Measurements from ENCODE around the gene SMIM35.
"Not testable (repeated sequence)": the region's sequence is repeated elsewhere in the genome, so short reads cannot be mapped to it uniquely, and the experiment has no call there.

The SMIM35 gene

GRCh38 chr11:118065384-118065783, 21.4 kb downstream of the SMIM35 start:
- no peak for DNase-seq (ENCODE audit: low read depth)
- TF ChIP-seq CTCF (conservative IDR thresholded peaks at IDR 0.05; ENCODE audit: low read length) = no peak
- H3K4me3 ChIP-seq (ENCODE audit: low read length) = no peak overlapping the region

- TF ChIP-seq CTCF (conservative IDR thresholded peaks at IDR 0.05; ENCODE audit: low read length) = no peak
- H3K4me3 ChIP-seq (ENCODE audit: low read length) = no peak overlapping the region
- no peak for DNase-seq (ENCODE audit: low read depth)
Measured at GRCh38 chr11:118064956-118065355, 21.8 kb downstream of the SMIM35 start.

- H3K4me3 ChIP-seq (ENCODE audit: low read length); DNase-seq (ENCODE audit: low read depth): not testable (repeated sequence)
Measured at GRCh38 chr11:118062631-118063030, 24.1 kb downstream of the SMIM35 start.

GRCh38 chr11:118062181-118062580, 24.6 kb downstream of the SMIM35 start:
- not testable (repeated sequence) for H3K4me3 ChIP-seq (ENCODE audit: low read length); DNase-seq (ENCODE audit: low read depth)

GRCh38 chr11:118061586-118062125, 25.1 kb downstream of the SMIM35 start:
- DNase-seq (ENCODE audit: low read depth) = no peak
- no peak overlapping the region for H3K4me3 ChIP-seq (ENCODE audit: low read length)
- TF ChIP-seq CTCF (conservative IDR thresholded peaks at IDR 0.05; ENCODE audit: low read length) = no peak

- TF ChIP-seq CTCF (conservative IDR thresholded peaks at IDR 0.05; ENCODE audit: low read length) = no peak
- no peak for DNase-seq (ENCODE audit: low read depth)
Measured at GRCh38 chr11:118060869-118061268, 25.9 kb downstream of the SMIM35 start.

GRCh38 chr11:118060081-118060661, 26.6 kb downstream of the SMIM35 start:
- no peak for DNase-seq (ENCODE audit: low read depth)
- TF ChIP-seq CTCF (conservative IDR thresholded peaks at IDR 0.05; ENCODE audit: low read length) = no peak

More at GRCh38 chr11:118060869-118061268, 25.9 kb downstream of the SMIM35 start:
- H3K4me3 ChIP-seq (ENCODE audit: low read length) = no peak overlapping the region

GRCh38 chr11:118059246-118059940, 27.4 kb downstream of the SMIM35 start:
- no peak overlapping the region for H3K4me3 ChIP-seq (ENCODE audit: low read length)
- no peak for DNase-seq (ENCODE audit: low read depth)
- no peak for TF ChIP-seq CTCF (conservative IDR thresholded peaks at IDR 0.05; ENCODE audit: low read length)

More at GRCh38 chr11:118060081-118060661, 26.6 kb downstream of the SMIM35 start:
- H3K4me3 ChIP-seq (ENCODE audit: low read length) = no peak overlapping the region
